Liver (tissue), 3 donors: ENCODE results near the gene DLL4.

Source experiments
- CTCF ChIP-seq: fragments of 150-350 bp; IDR thresholded peaks from 2 replicates; pipeline ENCODE4 v1.5.1; 2017; ENCODE audit warnings: improper control_type of control experiment, low read depth, low read length; ENCODE audit not compliant: missing input control
- REST ChIP-seq: IDR thresholded peaks from 2 replicates; pipeline ENCODE4 v1.6.1; 2016; ENCODE audit warnings: antibody characterized with exemption, mild to moderate bottlenecking
- SP1 ChIP-seq: IDR thresholded peaks from 2 replicates; pipeline ENCODE4 v1.6.1; 2018; ENCODE audit warnings: antibody characterized with exemption, mild to moderate bottlenecking
- donor health status: healthy.
- donor health status: healthy.

DNA sequence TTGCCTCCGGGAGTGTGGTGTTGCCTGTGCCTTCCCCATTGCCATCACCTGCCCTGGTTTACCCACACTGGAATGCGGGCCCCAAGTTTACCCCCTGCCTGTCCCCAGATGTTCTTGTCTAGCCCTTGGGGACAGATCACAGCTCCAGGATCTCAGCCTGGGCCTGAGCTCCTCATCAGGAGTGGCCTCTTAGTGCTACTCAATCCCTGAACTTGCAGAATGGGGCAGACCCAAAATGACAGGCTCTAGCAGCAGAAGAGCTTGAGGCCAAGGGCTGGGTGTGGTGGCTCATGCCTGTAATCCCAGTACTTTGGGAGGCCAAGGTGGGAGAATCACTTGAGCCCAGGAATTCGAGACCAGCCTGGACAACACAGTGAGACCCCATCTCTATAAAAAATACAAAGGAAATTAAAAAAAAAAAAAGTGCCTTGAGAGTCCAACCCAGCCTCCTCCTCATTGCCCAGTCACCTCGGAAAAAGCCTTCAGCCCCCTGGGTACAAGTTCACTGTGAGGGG is 28.0 kb downstream of the DLL4 start:
- TF ChIP-seq CTCF: no peak
- no peak for TF ChIP-seq SP1
- no peak for TF ChIP-seq REST
